Uterus (tissue), 4 donors: ENCODE data around the gene CNTN1. TPM values are rescaled to one million over a fixed set of nuclear protein-coding genes. Genes with fewer than 3 reads are reported as not detected.

Experiments used
- DNase-seq, 2 donors: peaks; one replicate each; pipeline ENCODE4 v3.0.0-alpha.2; 2019 to 2020
- H3K27ac ChIP-seq, 2 donors: fragments of 200-600 bp; sonication (generic); 1 replicate in 1 of 2; 2 replicates in 1 of 2; pipeline ENCODE4 v1.5.1; 2016 to 2018
- H3K27me3 ChIP-seq, 2 donors: fragments of 200-600 bp; sonication (generic); one replicate each; pipeline ENCODE4 v1.5.1; 2018 to 2019; ENCODE audit warnings: control low read depth in 1 of 2
- H3K36me3 ChIP-seq, 2 donors: fragments of 200-600 bp; sonication (generic); one replicate each; pipeline ENCODE4 v1.5.1; 2019; ENCODE audit warnings: control low read depth in 1 of 2
- H3K4me1 ChIP-seq, 2 donors: fragments of 200-600 bp; sonication (generic); one replicate each; pipeline ENCODE4 v1.5.1; 2018 to 2019; ENCODE audit warnings: control low read depth in 1 of 2
- H3K4me3 ChIP-seq, 2 donors: fragments of 200-600 bp; sonication (generic); 1 replicate in 1 of 2; 2 replicates in 1 of 2; pipeline ENCODE4 v1.5.1; 2018 to 2019; ENCODE audit warnings: mild to moderate bottlenecking in 1 of 2
- H3K9me3 ChIP-seq, 2 donors: fragments of 200-600 bp; sonication (generic); one replicate each; pipeline ENCODE4 v1.5.1; 2019; ENCODE audit warnings: control low read depth in 1 of 2
- CTCF ChIP-seq, 4 experiments: fragments of 200-600 bp in 2 of 4; fragments of 450-650 bp in 2 of 4; sonication (generic) in 2 of 4; IDR thresholded peaks; one replicate each; pipeline ENCODE4 v1.5.1; 2016 to 2019; ENCODE audit warnings: antibody characterized with exemption in 4 of 4, mild to moderate bottlenecking in 2 of 4, moderate library complexity in 1 of 4
- POLR2A ChIP-seq, 2 donors: fragments of 450-650 bp; IDR thresholded peaks; one replicate each; pipeline ENCODE4 v1.6.1; 2016; ENCODE audit warnings: antibody characterized with exemption in 2 of 2, mild to moderate bottlenecking in 1 of 2, moderate library complexity in 1 of 2
- intact Hi-C: fragments of 100-400 bp; cut with DNase I; formaldehyde crosslinking; loops from one replicate; pipeline ENCODE4 v1.15.1; 2023; ENCODE audit warnings: low total_unique reads
- total RNA-seq, 4 donors: library from RNA; depleted of rRNA in 3 of 4; stranded (reverse); fragments of >200 nt in 3 of 4; gene quantifications; one replicate each; pipeline versions ENCODE4 v1.1.0 to v1.2.4, GENCODE V29; 2014 to 2023
- donor health status: DM: yes; HTN: yes; CAD: no.

CNTN1 gene
- total RNA-seq, 4 donors from 2014 or later: 1.5 to 124 (median 11.0) TPM

- Histone ChIP-seq H3K27ac (no peak overlapping the region), H3K4me3 (no peak overlapping the region), H3K4me1 (no peaks in the 10 kb centered on the region), H3K9me3 (no peaks in the 10 kb centered on the region), H3K27me3 (no peaks in the 10 kb centered on the region), H3K36me3 (no peaks in the 10 kb centered on the region)
- no peak for TF ChIP-seq CTCF (IDR thresholded peaks at IDR 0.05)
- TF ChIP-seq POLR2A (IDR thresholded peaks at IDR 0.05): no peak
- intact Hi-C loops: no loop called here
- DNase-seq: no peak
Observed at GRCh38 chr12:40825156-40825555, 132.9 kb downstream of the CNTN1 start.

DNA sequence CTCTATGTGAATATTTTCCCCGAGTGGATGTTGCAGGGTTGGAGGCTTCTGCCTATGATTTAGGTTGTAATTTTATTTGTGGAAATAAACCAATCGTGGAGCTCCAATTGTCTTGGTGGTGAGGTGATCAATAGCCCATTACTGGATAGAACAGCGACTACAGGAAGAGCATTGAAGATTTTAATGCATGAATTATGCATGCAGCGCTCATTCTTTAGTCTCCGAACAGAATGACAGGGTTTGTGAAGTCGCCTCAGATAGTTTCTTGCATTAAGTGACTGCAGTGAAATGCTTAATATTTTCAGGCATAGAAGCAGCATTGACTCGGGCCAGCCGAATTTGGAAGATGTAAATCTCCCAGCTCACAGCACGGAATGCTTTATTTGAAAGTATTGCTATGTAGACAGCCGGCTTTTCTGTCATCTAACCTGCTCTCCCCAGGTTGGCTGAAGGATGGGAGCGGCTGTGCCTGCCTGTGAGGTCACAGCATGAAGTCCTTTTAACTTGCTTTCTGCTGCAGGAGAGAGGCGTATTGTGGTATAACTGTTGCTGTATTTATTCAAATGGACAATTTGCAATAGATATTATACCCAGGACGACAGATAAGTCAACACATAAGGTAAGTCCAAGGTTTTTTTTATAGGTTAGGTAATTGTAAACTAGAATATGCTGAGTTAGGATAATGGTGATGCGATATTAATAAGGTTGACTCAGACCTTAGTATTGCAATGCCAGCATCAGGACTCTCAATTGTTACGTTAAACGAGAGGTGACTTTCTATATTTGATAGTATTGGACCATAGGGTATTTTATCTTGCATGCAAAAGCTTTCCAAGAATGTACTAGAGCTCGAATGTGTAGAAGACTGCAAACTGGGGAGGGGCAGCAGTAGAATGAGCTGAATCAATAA lies 135.7 kb downstream of the CNTN1 start:
- Histone ChIP-seq H3K36me3 (no peaks in the 10 kb centered on the region), H3K27me3 (no peaks in the 10 kb centered on the region), H3K27ac (no peak overlapping the region), H3K4me1 (no peaks in the 10 kb centered on the region), H3K9me3 (no peaks in the 10 kb centered on the region), H3K4me3 (no peak overlapping the region)
- DNase-seq: no peak
- TF ChIP-seq CTCF (IDR thresholded peaks at IDR 0.05): no peak
- no peak for TF ChIP-seq POLR2A (IDR thresholded peaks at IDR 0.05)
- intact Hi-C loops: no loop called here

DNA sequence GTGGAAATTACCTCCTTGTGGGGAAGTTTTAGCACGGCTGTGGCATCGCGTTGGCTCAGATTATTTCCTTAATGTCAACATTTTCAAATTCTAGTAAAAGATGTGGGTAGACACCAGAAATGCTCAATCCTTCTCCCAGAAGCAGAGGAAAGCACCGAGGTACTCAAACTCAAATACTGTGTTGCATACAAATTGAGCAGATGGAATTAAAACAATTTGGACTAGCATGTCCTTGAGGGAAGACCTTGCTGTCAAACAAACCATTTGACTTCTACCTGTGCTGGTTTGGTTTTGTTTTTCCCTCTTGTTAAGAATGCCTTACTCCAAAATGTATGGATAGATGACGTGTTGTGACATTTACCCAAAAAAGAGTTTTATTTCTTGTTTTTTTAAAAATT lies 136.4 kb downstream of the CNTN1 start:
- DNase-seq: no peak
- intact Hi-C loops: no loop called here
- Histone ChIP-seq H3K27me3 (no peaks in the 10 kb centered on the region), H3K9me3 (no peaks in the 10 kb centered on the region), H3K4me1 (no peaks in the 10 kb centered on the region), H3K4me3 (no peak overlapping the region), H3K36me3 (no peaks in the 10 kb centered on the region), H3K27ac (no peak overlapping the region)
- TF ChIP-seq CTCF (IDR thresholded peaks at IDR 0.05) (no peak), POLR2A (IDR thresholded peaks at IDR 0.05) (no peak)

GRCh38 chr12:40829738-40830144 lies 137.5 kb downstream of the CNTN1 start:
- Histone ChIP-seq H3K9me3 (no peaks in the 10 kb centered on the region), H3K36me3 (no peaks in the 10 kb centered on the region), H3K27me3 (no peaks in the 10 kb centered on the region), H3K4me1 (no peaks in the 10 kb centered on the region), H3K4me3 (no peak overlapping the region), H3K27ac (no peak overlapping the region)
- DNase-seq: no peak
- TF ChIP-seq POLR2A (IDR thresholded peaks at IDR 0.05) (no peak), CTCF (IDR thresholded peaks at IDR 0.05) (no peak)
- intact Hi-C loops: no loop called here

GRCh38 chr12:40831916-40832315 lies 139.7 kb downstream of the CNTN1 start:
- TF ChIP-seq POLR2A (IDR thresholded peaks at IDR 0.05) (no peak), CTCF (IDR thresholded peaks at IDR 0.05) (no peak)
- no peaks in the 10 kb centered on the region for H3K27me3 ChIP-seq
- no peak overlapping the region for H3K4me3 ChIP-seq
- no peaks in the 10 kb centered on the region for H3K9me3 ChIP-seq
- H3K27ac ChIP-seq: no peak overlapping the region
- no peak for DNase-seq
- no peaks in the 10 kb centered on the region for H3K4me1 ChIP-seq
- intact Hi-C loops: no loop called here
- H3K36me3 ChIP-seq: no peaks in the 10 kb centered on the region
